K562 (cell line): ENCODE data around the gene RBM12. TPM values are rescaled to one million over a fixed set of nuclear protein-coding genes. Genes with fewer than 3 reads are reported as not detected.
A peak's percentile ranks its signal among the peaks of the same experiment; 100 is the strongest.

ENCODE experiments used
- ATF7 ChIP-seq: fragments of 450-650 bp; IDR thresholded peaks from 2 replicates; pipeline ENCODE4 v1.7.1; 2014; ENCODE audit warnings: mild to moderate bottlenecking, moderate library complexity
- GTF2A2 ChIP-seq: IDR thresholded peaks from 2 replicates; pipeline ENCODE4 v1.6.1; 2016; ENCODE audit warnings: mild to moderate bottlenecking, missing genetic modification characterization, missing compliant biosample characterization
- HDAC3 ChIP-seq: fragments of 450-650 bp; IDR thresholded peaks from 2 replicates; pipeline ENCODE4 v1.6.1; 2018; ENCODE audit warnings: borderline replicate concordance, mild to moderate bottlenecking, moderate library complexity; ENCODE audit not compliant: partially characterized antibody
- HSF4 ChIP-seq: fragments of 250-450 bp; sonication (Bioruptor Pico); IDR thresholded peaks from 2 replicates; pipeline ENCODE4 v2.1.2; 2022; ENCODE audit warnings: mild to moderate bottlenecking, moderate library complexity, borderline replicate concordance
- KAT7 ChIP-seq: sonication (generic); formaldehyde crosslinking; IDR thresholded peaks from 2 replicates; pipeline ENCODE4 v1.8.0; 2022; ENCODE audit warnings: missing genetic modification reagents, mild to moderate bottlenecking, borderline replicate concordance
- MTA1 ChIP-seq: fragments of 450-650 bp; IDR thresholded peaks from 2 replicates; pipeline ENCODE4 v1.6.1; 2017; ENCODE audit warnings: borderline replicate concordance
- NCOA4 ChIP-seq: fragments of 450-650 bp; IDR thresholded peaks from 2 replicates; pipeline ENCODE4 v1.6.1; 2018; ENCODE audit warnings: mild to moderate bottlenecking; ENCODE audit not compliant: partially characterized antibody
- SAP30 ChIP-seq: fragments of 200-600 bp; sonication (generic); IDR thresholded peaks from 2 replicates; pipeline ENCODE4 v1.6.1; 2012; ENCODE audit warnings: borderline replicate concordance, low read depth, mild to moderate bottlenecking, moderate library complexity, low read length, control low read depth, inconsistent platforms; ENCODE audit not compliant: insufficient read depth, poor library complexity, severe bottlenecking
- ZNF146 ChIP-seq: IDR thresholded peaks from one replicate; pipeline ENCODE4 v1.6.1; 2018; ENCODE audit warnings: missing compliant biosample characterization; ENCODE audit not compliant: unreplicated experiment
- ZNF57 ChIP-seq: fragments of 450-650 bp; formaldehyde crosslinking; IDR thresholded peaks from 2 replicates; pipeline ENCODE4 v1.4.0; 2020; ENCODE audit warnings: mild to moderate bottlenecking, moderate library complexity
- ZNF699 ChIP-seq: fragments of 250-450 bp; sonication (Bioruptor Pico); IDR thresholded peaks from 2 replicates; pipeline ENCODE4 v1.8.0; 2021; ENCODE audit warnings: mild to moderate bottlenecking, moderate library complexity; ENCODE audit not compliant: insufficient replicate concordance
- polyA plus RNA-seq, 8 experiments: library from polyadenylated mRNA; depleted of rRNA in 4 of 8; stranded (reverse) in 5 of 8; unstranded in 3 of 8; fragments of >200 nt; fragmentation: Nextera tagmentation in 2 of 8; fragmentation: Illumina TruSeq in 1 of 8; extraction: Ambion mirVana in 2 of 8; extraction: Trizol in 1 of 8; gene quantifications; 2 replicates each; pipeline versions ENCODE4 v1.2.1 to v1.2.3, GENCODE V29; 2011 to 2014; ENCODE audit warnings: inconsistent platforms in 1 of 8, missing spikeins in 1 of 8
- total RNA-seq, 7 experiments: library from RNA; depleted of rRNA in 6 of 7; stranded (reverse); fragments of >200 nt in 6 of 7; fragmentation: Illumina TruSeq in 2 of 7; extraction: Trizol in 2 of 7; gene quantifications; 2 replicates each; pipeline versions ENCODE4 v1.2.1 to v1.2.3, GENCODE V29; 2011 to 2021; ENCODE audit warnings: low replicate concordance in 1 of 7
- TF ChIP-seq, protein P1 (sequence below): IDR thresholded peaks from 3 replicates; pipeline ENCODE4 v1.6.1; 2011; ENCODE audit warnings: borderline replicate concordance, mild to moderate bottlenecking, moderate library complexity; ENCODE audit not compliant: insufficient read length; ENCODE audit errors: extremely low read depth
- TF ChIP-seq, protein P2 (sequence below): fragments of 450-650 bp; IDR thresholded peaks from 2 replicates; pipeline ENCODE4 v1.6.1; 2017; ENCODE audit warnings: antibody characterized with exemption, mild to moderate bottlenecking
- TF ChIP-seq, protein P3 (sequence below), 2 experiments: fragments of 450-650 bp; conservative IDR thresholded peaks; 2 replicates each; pipeline ENCODE4 v1.6.1; 2017; ENCODE audit warnings: mild to moderate bottlenecking in 2 of 2, moderate library complexity in 2 of 2
- TF ChIP-seq, protein P4 (sequence below): sonication (generic); formaldehyde crosslinking; IDR thresholded peaks from 2 replicates; pipeline ENCODE4 v1.4.0; 2020; ENCODE audit warnings: mild to moderate bottlenecking, missing genetic modification reagents

Gene RBM12
- total and polyA plus RNA-seq, 9 of the 15 experiments (the other 6 are each of a cell fraction or from before 2014, with no cell fraction given) = 5.0 to 162 (median 73.3) TPM

DNA sequence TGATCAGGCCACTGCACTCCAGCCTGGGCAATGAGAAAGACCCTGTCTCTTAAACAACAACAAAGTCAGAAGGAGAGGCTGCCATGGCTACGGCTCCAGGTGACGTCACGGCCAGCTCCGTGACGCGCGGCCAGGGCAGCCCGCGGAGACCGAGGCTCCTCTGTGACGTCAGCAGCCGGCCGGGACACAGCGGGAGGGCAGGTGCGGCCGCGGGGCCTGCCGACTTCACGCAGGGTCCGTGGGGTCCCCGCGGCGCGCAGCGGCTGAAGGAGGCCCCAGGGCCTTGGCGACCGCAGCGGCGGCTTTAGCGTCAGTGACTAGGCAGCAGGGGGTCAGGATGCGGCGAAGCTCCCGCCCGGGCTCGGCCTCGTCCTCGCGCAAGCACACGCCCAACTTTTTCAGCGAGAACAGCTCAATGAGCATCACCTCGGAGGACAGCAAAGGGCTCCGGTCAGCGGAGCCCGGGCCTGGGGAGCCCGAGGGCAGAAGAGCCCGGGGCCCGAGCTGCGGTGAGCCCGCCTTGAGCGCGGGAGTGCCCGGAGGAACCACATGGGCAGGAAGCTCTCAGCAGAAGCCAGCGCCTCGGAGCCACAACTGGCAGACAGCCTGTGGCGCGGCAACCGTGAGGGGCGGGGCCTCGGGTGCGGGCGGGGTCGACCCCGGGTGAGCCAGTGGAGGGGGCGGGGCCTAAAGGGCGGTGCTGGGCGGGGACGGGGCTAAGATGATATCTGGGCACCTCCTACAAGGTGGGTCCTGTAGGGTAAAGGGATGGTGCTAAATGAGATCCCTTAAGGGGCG is 48.8 kb downstream of the RBM12 start, which contains the start of gene SPAG4 (continued):
- TF ChIP-seq, protein P1, sequence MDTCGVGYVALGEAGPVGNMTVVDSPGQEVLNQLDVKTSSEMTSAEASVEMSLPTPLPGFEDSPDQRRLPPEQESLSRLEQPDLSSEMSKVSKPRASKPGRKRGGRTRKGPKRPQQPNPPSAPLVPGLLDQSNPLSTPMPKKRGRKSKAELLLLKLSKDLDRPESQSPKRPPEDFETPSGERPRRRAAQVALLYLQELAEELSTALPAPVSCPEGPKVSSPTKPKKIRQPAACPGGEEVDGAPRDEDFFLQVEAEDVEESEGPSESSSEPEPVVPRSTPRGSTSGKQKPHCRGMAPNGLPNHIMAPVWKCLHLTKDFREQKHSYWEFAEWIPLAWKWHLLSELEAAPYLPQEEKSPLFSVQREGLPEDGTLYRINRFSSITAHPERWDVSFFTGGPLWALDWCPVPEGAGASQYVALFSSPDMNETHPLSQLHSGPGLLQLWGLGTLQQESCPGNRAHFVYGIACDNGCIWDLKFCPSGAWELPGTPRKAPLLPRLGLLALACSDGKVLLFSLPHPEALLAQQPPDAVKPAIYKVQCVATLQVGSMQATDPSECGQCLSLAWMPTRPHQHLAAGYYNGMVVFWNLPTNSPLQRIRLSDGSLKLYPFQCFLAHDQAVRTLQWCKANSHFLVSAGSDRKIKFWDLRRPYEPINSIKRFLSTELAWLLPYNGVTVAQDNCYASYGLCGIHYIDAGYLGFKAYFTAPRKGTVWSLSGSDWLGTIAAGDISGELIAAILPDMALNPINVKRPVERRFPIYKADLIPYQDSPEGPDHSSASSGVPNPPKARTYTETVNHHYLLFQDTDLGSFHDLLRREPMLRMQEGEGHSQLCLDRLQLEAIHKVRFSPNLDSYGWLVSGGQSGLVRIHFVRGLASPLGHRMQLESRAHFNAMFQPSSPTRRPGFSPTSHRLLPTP = no peak
- TF ChIP-seq HSF4 (CRISPR knock-in tag) (no peak), NCOA4 (no peak), KAT7 (CRISPR knock-in tag) (no peak), ZNF146 (CRISPR knock-in tag) (no peak), ZNF699 (CRISPR knock-in tag) (no peak), MTA1 (0 out of 2 replicates have a peak, but pooled peaks have one; percentile 44), GTF2A2 (tag) (no peak), ATF7 (peak; percentile 98), HDAC3 (no peak), ZNF57 (no peak), SAP30 (peak; percentile 45)
- TF ChIP-seq, protein P2, sequence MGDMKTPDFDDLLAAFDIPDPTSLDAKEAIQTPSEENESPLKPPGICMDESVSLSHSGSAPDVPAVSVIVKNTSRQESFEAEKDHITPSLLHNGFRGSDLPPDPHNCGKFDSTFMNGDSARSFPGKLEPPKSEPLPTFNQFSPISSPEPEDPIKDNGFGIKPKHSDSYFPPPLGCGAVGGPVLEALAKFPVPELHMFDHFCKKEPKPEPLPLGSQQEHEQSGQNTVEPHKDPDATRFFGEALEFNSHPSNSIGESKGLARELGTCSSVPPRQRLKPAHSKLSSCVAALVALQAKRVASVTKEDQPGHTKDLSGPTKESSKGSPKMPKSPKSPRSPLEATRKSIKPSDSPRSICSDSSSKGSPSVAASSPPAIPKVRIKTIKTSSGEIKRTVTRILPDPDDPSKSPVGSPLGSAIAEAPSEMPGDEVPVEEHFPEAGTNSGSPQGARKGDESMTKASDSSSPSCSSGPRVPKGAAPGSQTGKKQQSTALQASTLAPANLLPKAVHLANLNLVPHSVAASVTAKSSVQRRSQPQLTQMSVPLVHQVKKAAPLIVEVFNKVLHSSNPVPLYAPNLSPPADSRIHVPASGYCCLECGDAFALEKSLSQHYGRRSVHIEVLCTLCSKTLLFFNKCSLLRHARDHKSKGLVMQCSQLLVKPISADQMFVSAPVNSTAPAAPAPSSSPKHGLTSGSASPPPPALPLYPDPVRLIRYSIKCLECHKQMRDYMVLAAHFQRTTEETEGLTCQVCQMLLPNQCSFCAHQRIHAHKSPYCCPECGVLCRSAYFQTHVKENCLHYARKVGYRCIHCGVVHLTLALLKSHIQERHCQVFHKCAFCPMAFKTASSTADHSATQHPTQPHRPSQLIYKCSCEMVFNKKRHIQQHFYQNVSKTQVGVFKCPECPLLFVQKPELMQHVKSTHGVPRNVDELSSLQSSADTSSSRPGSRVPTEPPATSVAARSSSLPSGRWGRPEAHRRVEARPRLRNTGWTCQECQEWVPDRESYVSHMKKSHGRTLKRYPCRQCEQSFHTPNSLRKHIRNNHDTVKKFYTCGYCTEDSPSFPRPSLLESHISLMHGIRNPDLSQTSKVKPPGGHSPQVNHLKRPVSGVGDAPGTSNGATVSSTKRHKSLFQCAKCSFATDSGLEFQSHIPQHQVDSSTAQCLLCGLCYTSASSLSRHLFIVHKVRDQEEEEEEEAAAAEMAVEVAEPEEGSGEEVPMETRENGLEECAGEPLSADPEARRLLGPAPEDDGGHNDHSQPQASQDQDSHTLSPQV = peak; percentile 78
- TF ChIP-seq, protein P3, sequence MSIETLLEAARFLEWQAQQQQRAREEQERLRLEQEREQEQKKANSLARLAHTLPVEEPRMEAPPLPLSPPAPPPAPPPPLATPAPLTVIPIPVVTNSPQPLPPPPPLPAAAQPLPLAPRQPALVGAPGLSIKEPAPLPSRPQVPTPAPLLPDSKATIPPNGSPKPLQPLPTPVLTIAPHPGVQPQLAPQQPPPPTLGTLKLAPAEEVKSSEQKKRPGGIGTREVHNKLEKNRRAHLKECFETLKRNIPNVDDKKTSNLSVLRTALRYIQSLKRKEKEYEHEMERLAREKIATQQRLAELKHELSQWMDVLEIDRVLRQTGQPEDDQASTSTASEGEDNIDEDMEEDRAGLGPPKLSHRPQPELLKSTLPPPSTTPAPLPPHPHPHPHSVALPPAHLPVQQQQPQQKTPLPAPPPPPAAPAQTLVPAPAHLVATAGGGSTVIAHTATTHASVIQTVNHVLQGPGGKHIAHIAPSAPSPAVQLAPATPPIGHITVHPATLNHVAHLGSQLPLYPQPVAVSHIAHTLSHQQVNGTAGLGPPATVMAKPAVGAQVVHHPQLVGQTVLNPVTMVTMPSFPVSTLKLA (conservative IDR thresholded peaks at IDR 0.05) = peak; percentile 40 to 81; a peak in 3 of 4 replicates
- TF ChIP-seq, protein P4, sequence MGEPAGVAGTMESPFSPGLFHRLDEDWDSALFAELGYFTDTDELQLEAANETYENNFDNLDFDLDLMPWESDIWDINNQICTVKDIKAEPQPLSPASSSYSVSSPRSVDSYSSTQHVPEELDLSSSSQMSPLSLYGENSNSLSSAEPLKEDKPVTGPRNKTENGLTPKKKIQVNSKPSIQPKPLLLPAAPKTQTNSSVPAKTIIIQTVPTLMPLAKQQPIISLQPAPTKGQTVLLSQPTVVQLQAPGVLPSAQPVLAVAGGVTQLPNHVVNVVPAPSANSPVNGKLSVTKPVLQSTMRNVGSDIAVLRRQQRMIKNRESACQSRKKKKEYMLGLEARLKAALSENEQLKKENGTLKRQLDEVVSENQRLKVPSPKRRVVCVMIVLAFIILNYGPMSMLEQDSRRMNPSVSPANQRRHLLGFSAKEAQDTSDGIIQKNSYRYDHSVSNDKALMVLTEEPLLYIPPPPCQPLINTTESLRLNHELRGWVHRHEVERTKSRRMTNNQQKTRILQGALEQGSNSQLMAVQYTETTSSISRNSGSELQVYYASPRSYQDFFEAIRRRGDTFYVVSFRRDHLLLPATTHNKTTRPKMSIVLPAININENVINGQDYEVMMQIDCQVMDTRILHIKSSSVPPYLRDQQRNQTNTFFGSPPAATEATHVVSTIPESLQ = peak; percentile 93
